Naive B cell (primary cell): ENCODE results near the gene KLF6. TPM values are rescaled to one million over a fixed set of nuclear protein-coding genes. Genes with fewer than 3 reads are reported as not detected.

Experiments used
- ATAC-seq, 2 donors: fragments of 150-1000 bp; cut with Tn5 transposase; 2 replicates each; pipeline ENCODE4 v1.10.0; 2021; ENCODE audit warnings: low read depth in 2 of 2, mild to moderate bottlenecking in 2 of 2, moderate library complexity in 2 of 2
- DNase-seq: peaks from one replicate; pipeline ENCODE4 v3.0.0; 2022
- H3K27ac Mint-ChIP-seq, 6 donors: one replicate each; pipeline ENCODE4 v1.8.0; 2020 to 2022; ENCODE audit warnings: mild to moderate bottlenecking in 6 of 6, mixed read lengths in 6 of 6, moderate library complexity in 5 of 6, inconsistent platforms in 2 of 6
- H3K27me3 Mint-ChIP-seq, 3 donors: one replicate each; pipeline ENCODE4 v1.8.0; 2021 to 2022; ENCODE audit warnings: mixed read lengths in 3 of 3, mild to moderate bottlenecking in 1 of 3
- H3K36me3 Mint-ChIP-seq, 2 donors: one replicate each; pipeline ENCODE4 v1.8.0; 2020 to 2022; ENCODE audit warnings: mixed read lengths in 2 of 2, inconsistent platforms in 1 of 2, mild to moderate bottlenecking in 1 of 2
- H3K4me1 Mint-ChIP-seq, 3 donors: one replicate each; pipeline ENCODE4 v1.8.0; 2020 to 2022; ENCODE audit warnings: mixed read lengths in 3 of 3, inconsistent platforms in 1 of 3, mild to moderate bottlenecking in 1 of 3, moderate library complexity in 1 of 3
- H3K4me3 Mint-ChIP-seq, 8 donors: one replicate each; pipeline ENCODE4 v1.8.0; 2020 to 2022; ENCODE audit warnings: mild to moderate bottlenecking in 8 of 8, mixed read lengths in 8 of 8, moderate library complexity in 8 of 8, inconsistent platforms in 2 of 8
- H3K9me3 Mint-ChIP-seq, 7 donors: one replicate each; pipeline ENCODE4 v1.8.0; 2020 to 2022; ENCODE audit warnings: mixed read lengths in 7 of 7, mild to moderate bottlenecking in 5 of 7, inconsistent platforms in 2 of 7, moderate library complexity in 1 of 7
- polyA plus RNA-seq, 6 donors: library from polyadenylated mRNA; unstranded; fragments of 300-500 nt; fragmentation: Illumina TruSeq; gene quantifications; one replicate each; pipeline ENCODE4 v1.2.3, GENCODE V29; 2021; ENCODE audit warnings: low read depth in 6 of 6

Gene KLF6
- polyA plus RNA-seq, 6 donors from 2014 or later = 316 to 1,111 (median 647) TPM

DNA sequence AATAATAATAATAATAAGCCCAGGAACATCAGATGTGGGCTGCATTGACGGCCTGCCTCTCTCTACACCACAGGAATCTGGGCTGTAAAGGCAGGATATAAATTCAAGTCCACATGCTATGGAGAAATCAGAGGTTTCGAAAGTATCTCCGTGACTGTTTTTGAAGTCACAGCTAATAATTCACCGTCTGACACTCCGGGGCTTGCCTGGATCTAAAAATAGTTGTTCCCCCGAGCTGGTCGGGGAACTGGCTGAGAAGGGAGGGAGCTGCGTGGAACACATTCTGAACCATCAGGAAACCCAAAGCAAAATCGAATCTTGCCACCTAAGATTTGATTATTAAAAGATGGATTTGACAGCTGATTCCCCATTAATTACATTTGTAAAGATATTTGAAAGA is 35.4 kb downstream of the KLF6 start:
- Mint-ChIP-seq H3K27me3 (no peaks in the 10 kb centered on the region), H3K4me3 (peak overlapping the region in 7 of 8 donors; percentile 49 to 79 (median 64)), H3K36me3 (no peaks in the 10 kb centered on the region), H3K4me1 (peaks cover 9 to 18% (median 14%) of the 10 kb centered on the region in 3 donors), H3K9me3 (no peaks in the 10 kb centered on the region), H3K27ac (peak overlapping the region in 3 of 6 donors; percentile 12 to 65 (median 60))
- ATAC-seq = peak; percentile 32 to 50
- DNase-seq = no peak

DNA sequence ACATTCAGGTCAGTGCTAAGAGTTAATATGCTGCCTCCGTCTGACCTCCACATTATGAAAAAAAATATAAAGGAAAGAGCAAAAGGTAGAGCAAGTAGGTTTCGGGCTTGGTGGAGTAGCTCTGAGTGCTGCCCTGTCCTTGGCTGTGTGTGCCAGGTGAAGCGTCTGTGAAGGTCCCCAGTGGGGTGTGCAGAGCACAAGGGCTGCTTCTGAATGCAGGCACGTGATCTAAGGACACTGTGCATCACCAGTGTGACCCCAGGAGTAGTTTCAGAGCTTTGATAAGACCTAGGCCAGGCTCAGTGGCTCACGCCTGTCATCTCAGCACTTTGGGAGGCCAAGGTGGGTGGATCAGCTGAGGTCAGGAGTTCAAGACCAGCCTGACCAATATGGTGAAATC is 36.0 kb downstream of the KLF6 start:
- peaks cover 9 to 18% (median 14%) of the 10 kb centered on the region in 3 donors for H3K4me1 Mint-ChIP-seq
- peak overlapping the region in 2 of 8 donors; percentile 49 to 53 for H3K4me3 Mint-ChIP-seq
- H3K27ac Mint-ChIP-seq = peak overlapping the region in 1 of 6 donors; percentile 88
- DNase-seq (no peak), ATAC-seq (no peak)
- no peaks in the 10 kb centered on the region for H3K9me3 Mint-ChIP-seq
- no peaks in the 10 kb centered on the region for H3K36me3 Mint-ChIP-seq
- no peaks in the 10 kb centered on the region for H3K27me3 Mint-ChIP-seq

GRCh38 chr10:3748484-3748883 is 36.5 kb downstream of the KLF6 start:
- DNase-seq = no peak
- Mint-ChIP-seq H3K27me3 (no peaks in the 10 kb centered on the region), H3K4me3 (peak overlapping the region in 1 of 8 donors; percentile 49), H3K27ac (no peak overlapping the region), H3K36me3 (no peaks in the 10 kb centered on the region), H3K9me3 (no peaks in the 10 kb centered on the region), H3K4me1 (peaks cover 9 to 18% (median 14%) of the 10 kb centered on the region in 3 donors)
- no peak for ATAC-seq

- Mint-ChIP-seq H3K36me3 (no peaks in the 10 kb centered on the region), H3K4me1 (peaks cover 9 to 18% (median 14%) of the 10 kb centered on the region in 3 donors), H3K9me3 (no peaks in the 10 kb centered on the region), H3K27ac (no peak overlapping the region), H3K4me3 (no peak overlapping the region), H3K27me3 (no peaks in the 10 kb centered on the region)
- ATAC-seq = no peak
- no peak for DNase-seq
Observed at GRCh38 chr10:3747984-3748383, 37.0 kb downstream of the KLF6 start.

GRCh38 chr10:3747248-3747960 is 37.6 kb downstream of the KLF6 start:
- ATAC-seq = no peak
- Mint-ChIP-seq H3K36me3 (no peaks in the 10 kb centered on the region), H3K4me3 (no peak overlapping the region), H3K9me3 (no peaks in the 10 kb centered on the region), H3K27ac (no peak overlapping the region), H3K4me1 (peaks cover 9 to 18% (median 14%) of the 10 kb centered on the region in 3 donors), H3K27me3 (no peaks in the 10 kb centered on the region)
- DNase-seq = no peak

DNA sequence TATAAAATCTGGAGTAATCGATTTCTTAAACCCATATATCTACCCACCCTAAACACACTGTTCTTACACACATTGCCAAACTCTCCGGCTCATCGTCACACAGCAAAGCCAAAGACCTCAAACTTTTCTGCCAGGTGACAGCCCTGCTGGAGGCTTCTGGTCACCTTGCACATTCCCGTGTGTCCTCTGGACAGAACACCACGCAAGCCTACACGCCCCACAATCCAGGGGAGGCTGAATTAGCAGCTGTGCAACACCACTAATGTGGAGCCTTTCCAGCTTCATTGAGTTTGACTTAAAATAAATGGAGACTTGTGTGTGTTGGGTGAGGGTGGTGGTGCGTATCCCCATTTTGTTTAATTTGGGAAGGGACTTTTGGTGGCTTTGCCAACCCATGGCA is 38.4 kb downstream of the KLF6 start:
- Mint-ChIP-seq H3K4me1 (peaks cover 9 to 18% (median 14%) of the 10 kb centered on the region in 3 donors), H3K27ac (no peak overlapping the region), H3K27me3 (no peaks in the 10 kb centered on the region), H3K36me3 (no peaks in the 10 kb centered on the region), H3K4me3 (no peak overlapping the region), H3K9me3 (no peaks in the 10 kb centered on the region)
- ATAC-seq (no peak), DNase-seq (no peak)

DNA sequence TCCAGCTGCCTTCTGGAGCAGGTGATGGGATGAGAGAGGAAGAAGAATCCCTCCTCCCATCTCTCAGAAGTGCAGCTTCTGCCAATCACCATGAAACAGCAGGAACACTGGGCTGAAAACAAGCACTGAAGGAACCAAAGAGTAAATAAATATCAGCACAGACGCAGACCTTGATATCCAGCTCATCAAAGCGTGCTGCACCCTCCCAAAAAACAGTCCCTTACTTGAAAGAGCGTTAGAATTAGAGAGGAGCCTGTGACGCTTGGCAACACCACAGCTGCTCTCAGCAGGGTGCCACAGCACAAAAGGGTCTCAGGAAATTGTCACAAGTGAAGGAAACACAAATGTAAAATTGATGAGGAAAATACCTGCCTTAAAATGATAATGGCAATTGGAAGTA is 39.5 kb downstream of the KLF6 start:
- no peak for ATAC-seq
- H3K4me3 Mint-ChIP-seq = no peak overlapping the region
- no peaks in the 10 kb centered on the region for H3K27me3 Mint-ChIP-seq

DNA sequence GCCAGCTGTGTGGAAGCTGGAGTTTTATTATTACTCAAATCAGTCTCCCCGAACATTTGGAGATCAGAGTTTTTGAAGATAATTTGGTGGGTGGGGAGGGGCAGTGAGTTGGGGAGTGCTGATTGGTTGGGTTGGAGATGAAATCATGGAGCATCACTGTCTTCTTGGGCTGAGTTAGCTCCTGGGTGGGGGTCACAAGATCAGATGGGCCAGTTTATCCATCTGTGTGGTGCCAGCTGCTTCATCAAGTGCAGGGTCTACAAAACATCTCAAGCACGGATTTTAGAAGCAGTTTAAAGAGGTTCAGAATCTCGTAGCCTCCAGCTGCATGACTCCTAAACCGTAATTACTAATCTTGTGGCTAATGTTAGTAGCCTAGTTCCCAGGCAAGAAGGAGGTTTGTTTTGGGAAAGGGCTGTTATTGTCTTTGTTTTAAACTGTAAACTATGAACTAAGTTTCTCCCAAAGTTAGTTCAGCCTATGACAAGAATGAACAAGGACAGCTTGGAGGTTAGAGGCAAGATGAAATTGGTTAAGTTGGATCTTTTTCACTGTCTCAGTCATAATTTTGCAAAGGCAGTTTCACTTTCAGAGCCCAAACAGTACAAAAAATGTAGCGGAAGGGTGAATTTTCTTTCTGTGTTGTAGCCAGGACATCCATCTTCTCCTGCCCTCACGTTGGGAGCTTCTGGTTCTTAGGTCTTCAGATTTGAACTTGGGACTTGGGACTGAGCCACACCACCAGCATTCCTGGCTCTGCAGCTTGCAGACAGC is 43.1 kb downstream of the KLF6 start:
- Mint-ChIP-seq H3K4me3 (peak overlapping the region in 1 of 8 donors; percentile 51), H3K9me3 (no peaks in the 10 kb centered on the region), H3K27ac (peak overlapping the region in 1 of 6 donors; percentile 88), H3K4me1 (peaks cover 0 to under 1% (median 0%) of the 10 kb centered on the region in 3 donors), H3K36me3 (no peaks in the 10 kb centered on the region), H3K27me3 (no peaks in the 10 kb centered on the region)
- DNase-seq (no peak), ATAC-seq (no peak)

More for the DNA sequence above, 39.5 kb downstream of the KLF6 start:
- H3K4me1 Mint-ChIP-seq = peaks cover 9 to 14% (median 14%) of the 10 kb centered on the region in 3 donors
- no peaks in the 10 kb centered on the region for H3K36me3 Mint-ChIP-seq
- no peaks in the 10 kb centered on the region for H3K9me3 Mint-ChIP-seq
- peak overlapping the region in 1 of 6 donors; percentile 12 for H3K27ac Mint-ChIP-seq
- DNase-seq = no peak

DNA sequence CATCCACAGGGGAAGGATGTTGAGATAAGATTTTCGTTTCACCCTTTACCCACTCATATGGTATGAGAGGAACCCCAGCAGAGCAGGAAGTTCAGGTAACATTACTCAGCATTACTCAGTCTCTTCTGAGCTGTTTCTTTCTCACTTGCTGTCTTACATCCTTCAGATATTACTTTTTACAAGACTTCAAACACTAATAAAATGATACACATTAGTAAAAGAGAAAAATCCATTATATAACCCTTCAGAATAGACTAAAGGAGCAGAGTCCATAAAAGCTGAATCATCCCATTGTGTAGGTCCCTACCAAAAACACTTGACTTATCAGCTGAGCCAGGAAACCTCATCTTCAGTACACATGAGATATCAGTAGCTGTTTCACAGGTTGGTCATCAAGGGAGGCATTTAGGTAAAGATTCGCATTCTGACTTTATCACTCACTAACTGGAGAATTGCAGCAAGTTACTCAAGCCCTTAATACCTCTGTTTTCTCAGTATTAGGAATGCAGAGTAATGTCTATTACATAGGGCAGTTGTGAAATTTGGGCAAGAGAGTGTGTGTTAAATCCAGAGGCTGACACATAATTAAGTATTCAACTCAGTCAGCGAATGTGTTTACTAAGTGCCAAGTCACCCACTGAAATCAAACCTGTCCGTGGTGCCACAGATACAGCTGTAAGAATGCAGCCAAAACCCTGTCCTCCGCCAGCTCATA is 44.7 kb downstream of the KLF6 start:
- peaks cover 0 to 3% (median 0%) of the 10 kb centered on the region in 3 donors for H3K4me1 Mint-ChIP-seq
- no peaks in the 10 kb centered on the region for H3K9me3 Mint-ChIP-seq
- H3K27me3 Mint-ChIP-seq = no peaks in the 10 kb centered on the region
- DNase-seq (no peak), ATAC-seq (no peak)
- H3K36me3 Mint-ChIP-seq = no peaks in the 10 kb centered on the region
- H3K4me3 Mint-ChIP-seq = no peak overlapping the region
- H3K27ac Mint-ChIP-seq = no peak overlapping the region

DNA sequence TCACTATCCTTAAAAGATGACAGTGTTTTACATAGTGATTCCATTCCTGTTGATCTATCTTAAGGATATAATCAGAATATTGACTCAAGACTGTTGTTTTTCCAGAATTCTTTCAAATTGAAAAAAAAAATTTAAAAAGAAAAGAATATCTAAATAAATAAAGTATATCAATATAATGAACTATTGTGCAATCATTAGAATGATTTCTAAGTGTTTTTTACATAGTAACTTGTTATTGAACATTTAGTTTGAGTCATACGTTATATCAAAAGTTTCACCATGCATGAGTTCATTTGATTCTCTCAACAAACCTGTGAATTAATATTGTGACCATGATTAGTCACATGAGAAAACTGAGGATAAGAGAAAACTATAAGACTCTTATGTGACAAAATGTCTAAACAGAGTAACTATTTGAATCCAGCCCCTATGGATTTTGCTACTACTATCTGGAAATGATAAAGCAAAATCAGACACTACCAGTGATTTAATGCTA is 46.1 kb downstream of the KLF6 start:
- DNase-seq (no peak), ATAC-seq (no peak)
- Mint-ChIP-seq H3K4me1 (peaks cover 0 to 3% (median 0%) of the 10 kb centered on the region in 3 donors), H3K27ac (peak overlapping the region in 1 of 6 donors; percentile 41), H3K27me3 (no peaks in the 10 kb centered on the region), H3K4me3 (no peak overlapping the region), H3K36me3 (no peaks in the 10 kb centered on the region), H3K9me3 (no peaks in the 10 kb centered on the region)

- Mint-ChIP-seq H3K4me1 (peaks cover 0 to 3% (median 0%) of the 10 kb centered on the region in 3 donors), H3K27me3 (no peaks in the 10 kb centered on the region), H3K4me3 (no peak overlapping the region), H3K36me3 (no peaks in the 10 kb centered on the region), H3K9me3 (no peaks in the 10 kb centered on the region), H3K27ac (no peak overlapping the region)
- DNase-seq (no peak), ATAC-seq (no peak)
Observed at GRCh38 chr10:3737864-3738263, 47.1 kb downstream of the KLF6 start.

DNA sequence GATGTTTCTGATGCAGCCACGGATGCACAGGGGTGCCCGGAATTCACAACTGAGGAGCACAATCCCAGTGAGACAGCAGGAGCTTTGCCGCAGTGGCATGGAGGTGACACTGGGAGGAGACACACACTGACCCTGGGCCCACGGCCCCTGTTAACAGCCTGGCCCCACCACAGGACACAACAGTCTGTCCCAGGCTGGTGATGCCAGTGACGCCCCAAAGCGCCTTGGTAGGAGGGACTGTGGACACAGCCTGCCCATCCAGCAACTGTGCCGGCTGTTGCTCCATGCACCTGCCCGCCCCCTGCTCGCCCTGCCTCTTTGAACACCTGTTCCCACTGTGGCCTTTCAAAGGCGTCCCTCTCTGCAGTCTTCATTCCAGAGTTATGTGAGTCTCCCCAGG is 49.8 kb downstream of the KLF6 start:
- no peaks in the 10 kb centered on the region for H3K27me3 Mint-ChIP-seq
- no peak overlapping the region for H3K4me3 Mint-ChIP-seq
- no peak overlapping the region for H3K27ac Mint-ChIP-seq
- H3K36me3 Mint-ChIP-seq = peaks cover 0 to 8% of the 10 kb centered on the region in 2 donors
- peaks cover 0 to 3% (median 0%) of the 10 kb centered on the region in 3 donors for H3K4me1 Mint-ChIP-seq
- peaks cover 4 to 22% (median 8%) of the 10 kb centered on the region in 7 donors for H3K9me3 Mint-ChIP-seq
- DNase-seq (no peak), ATAC-seq (peak in 1 of 2 donors; percentile 45)

DNA sequence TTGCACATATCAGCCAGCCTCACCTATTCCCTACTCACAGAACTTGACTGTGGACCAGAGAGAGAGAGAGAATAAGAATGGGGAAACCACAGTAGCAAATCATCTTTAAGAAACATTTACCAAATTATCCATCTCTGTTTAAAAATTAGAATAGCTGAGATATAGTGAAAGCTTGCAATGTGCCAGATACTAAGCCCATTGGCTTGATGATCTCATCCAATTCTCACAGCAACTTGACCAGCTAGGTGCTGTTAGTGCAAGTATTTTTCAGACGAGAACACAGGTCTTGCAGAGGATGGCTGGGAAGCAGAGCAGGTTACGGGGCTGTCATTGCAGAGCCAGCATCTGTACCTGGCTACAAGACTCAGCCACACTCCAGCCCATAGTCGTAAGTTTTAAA is 50.9 kb downstream of the KLF6 start:
- Mint-ChIP-seq H3K36me3 (peaks cover 0 to 8% of the 10 kb centered on the region in 2 donors), H3K9me3 (peaks cover 6 to 22% (median 8%) of the 10 kb centered on the region in 7 donors), H3K27me3 (no peaks in the 10 kb centered on the region), H3K27ac (no peak overlapping the region), H3K4me3 (no peak overlapping the region), H3K4me1 (peaks cover 0 to 3% (median 0%) of the 10 kb centered on the region in 3 donors)
- DNase-seq (no peak), ATAC-seq (no peak)
